Endothelial cell (in vitro differentiated cells): ENCODE data around the gene OCSTAMP. TPM values are rescaled to one million over a fixed set of nuclear protein-coding genes. Genes with fewer than 3 reads are reported as not detected.

ENCODE experiments used
- DNase-seq: peaks from one replicate; pipeline ENCODE4 v3.0.0; 2021; ENCODE audit warnings: low spot score
- H3K27ac Mint-ChIP-seq: one replicate; pipeline ENCODE4 v1.8.0; 2021; ENCODE audit warnings: mixed read lengths, inconsistent platforms; ENCODE audit not compliant: unreplicated experiment
- H3K27me3 Mint-ChIP-seq: one replicate; pipeline ENCODE4 v1.8.0; 2021; ENCODE audit warnings: mild to moderate bottlenecking, moderate library complexity, mixed read lengths, inconsistent platforms; ENCODE audit not compliant: unreplicated experiment
- H3K36me3 Mint-ChIP-seq: one replicate; pipeline ENCODE4 v1.8.0; 2021; ENCODE audit warnings: mild to moderate bottlenecking, low read depth, mixed read lengths, inconsistent platforms; ENCODE audit not compliant: unreplicated experiment
- H3K4me1 Mint-ChIP-seq: one replicate; pipeline ENCODE4 v1.8.0; 2021; ENCODE audit warnings: mild to moderate bottlenecking, mixed read lengths, inconsistent platforms; ENCODE audit not compliant: unreplicated experiment
- H3K4me3 Mint-ChIP-seq: one replicate; pipeline ENCODE4 v1.8.0; 2021; ENCODE audit warnings: mild to moderate bottlenecking, mixed read lengths, inconsistent platforms; ENCODE audit not compliant: unreplicated experiment
- H3K9me3 Mint-ChIP-seq: one replicate; pipeline ENCODE4 v1.8.0; 2021; ENCODE audit warnings: mixed read lengths, inconsistent platforms; ENCODE audit not compliant: unreplicated experiment
- CTCF ChIP-seq: fragments of 200-600 bp; sonication (generic); IDR thresholded peaks from one replicate; pipeline ENCODE4 v1.5.0; 2021; ENCODE audit warnings: antibody characterized with exemption; ENCODE audit not compliant: unreplicated experiment
- total RNA-seq: library from RNA; stranded (reverse); fragmentation: NEBNext Ultra II Directional; extraction: Animal tissue kit (Norgen Biotek cat#: 25700); gene quantifications from one replicate; pipeline ENCODE4 v1.2.1, GENCODE V29; 2021; ENCODE audit not compliant: unreplicated experiment

Gene OCSTAMP
- total RNA-seq, 1 donor from 2014 or later: not detected

- Mint-ChIP-seq H3K27me3 (peaks cover 1% of the 10 kb centered on the region), H3K9me3 (no peaks in the 10 kb centered on the region), H3K36me3 (no peaks in the 10 kb centered on the region), H3K27ac (no peak overlapping the region), H3K4me1 (no peaks in the 10 kb centered on the region), H3K4me3 (no peak overlapping the region)
- TF ChIP-seq CTCF: peak; percentile 46
- peak; percentile 63 for DNase-seq
Measured at GRCh38 chr20:46520976-46521579, 29.4 kb downstream of the OCSTAMP start.

DNA sequence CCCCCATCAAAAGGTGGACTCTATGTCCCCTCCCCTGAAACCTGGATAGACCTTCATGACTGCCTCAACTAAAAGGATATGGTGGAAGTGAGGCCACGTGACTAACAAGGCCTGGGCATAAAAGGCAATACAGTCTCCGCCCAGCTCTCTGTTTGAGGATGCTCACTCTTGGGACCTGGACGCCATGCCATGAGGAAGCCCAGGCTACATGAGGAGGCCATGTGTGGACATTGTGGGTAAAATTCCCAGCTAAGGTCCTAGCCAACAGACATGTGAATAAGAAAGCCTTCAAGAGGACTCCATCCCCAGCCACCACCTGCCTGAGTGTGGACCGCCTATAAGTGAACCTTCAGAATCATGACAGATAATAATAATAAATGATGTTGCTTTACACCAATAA lies 29.9 kb downstream of the OCSTAMP start:
- H3K9me3 Mint-ChIP-seq: no peaks in the 10 kb centered on the region
- TF ChIP-seq CTCF: no peak
- no peaks in the 10 kb centered on the region for H3K36me3 Mint-ChIP-seq
- no peak overlapping the region for H3K4me3 Mint-ChIP-seq
- no peak overlapping the region for H3K27ac Mint-ChIP-seq
- DNase-seq: no peak
- H3K27me3 Mint-ChIP-seq: peaks cover 1% of the 10 kb centered on the region
- H3K4me1 Mint-ChIP-seq: no peaks in the 10 kb centered on the region

- Mint-ChIP-seq H3K27ac (no peak overlapping the region), H3K9me3 (no peaks in the 10 kb centered on the region), H3K36me3 (no peaks in the 10 kb centered on the region), H3K4me1 (no peaks in the 10 kb centered on the region), H3K4me3 (no peak overlapping the region), H3K27me3 (peaks cover 1% of the 10 kb centered on the region)
- TF ChIP-seq CTCF: no peak
- no peak for DNase-seq
Measured at GRCh38 chr20:46519471-46520068, 30.9 kb downstream of the OCSTAMP start.

GRCh38 chr20:46512943-46513844 lies 37.3 kb downstream of the OCSTAMP start, which contains the start of gene ZNF334:
ZNF334 (minus strand) TSS chr20:46513559; CDS start chr20:46512102, 1,457 bp downstream.
- Mint-ChIP-seq H3K36me3 (peaks cover 29% of the 10 kb centered on the region), H3K4me1 (peaks cover 2% of the 10 kb centered on the region), H3K27ac (peak within 1 kb of the TSS; percentile 86), H3K27me3 (peaks cover 6% of the 10 kb centered on the region), H3K9me3 (no peaks in the 10 kb centered on the region), H3K4me3 (peak within 1 kb of the TSS; percentile 93)
- DNase-seq: peak; percentile 63
- TF ChIP-seq CTCF: no peak

DNA sequence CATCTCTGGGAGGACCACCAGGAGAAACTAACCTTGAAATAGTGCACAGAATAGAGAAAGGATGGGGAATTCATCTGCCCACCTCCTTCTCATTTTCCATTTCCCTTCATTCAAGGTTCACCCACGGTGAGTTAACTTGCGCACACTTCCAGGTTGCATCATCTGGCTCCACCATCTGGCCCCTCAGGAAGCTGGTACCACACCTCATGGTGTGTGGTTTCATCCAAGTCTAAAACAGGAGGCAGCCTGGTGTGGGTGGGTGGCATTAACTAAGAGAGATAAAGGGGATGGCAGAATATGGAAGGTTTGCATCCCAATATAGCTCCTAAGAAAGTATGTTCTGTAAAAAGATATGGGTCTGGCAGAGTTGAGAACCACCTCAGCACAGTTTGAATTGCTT lies 40.9 kb downstream of the OCSTAMP start:
- Mint-ChIP-seq H3K4me1 (peaks cover 2% of the 10 kb centered on the region), H3K36me3 (peaks cover 54% of the 10 kb centered on the region), H3K9me3 (peaks cover 5% of the 10 kb centered on the region), H3K27ac (no peak overlapping the region), H3K27me3 (peaks cover 4% of the 10 kb centered on the region), H3K4me3 (no peak overlapping the region)
- no peak for DNase-seq
- TF ChIP-seq CTCF: no peak
